Osteocyte (in vitro differentiated cells): ENCODE measurements around the gene KCNQ2. TPM values are rescaled to one million over a fixed set of nuclear protein-coding genes. Genes with fewer than 3 reads are reported as not detected.

Source experiments
- DNase-seq: peaks from one replicate; pipeline ENCODE4 v3.0.0; 2021; ENCODE audit warnings: mixed read lengths; ENCODE audit not compliant: unreplicated experiment; ENCODE audit errors: extremely low spot score
- H3K27ac Mint-ChIP-seq: one replicate; pipeline ENCODE4 v1.8.0; 2021; ENCODE audit warnings: mild to moderate bottlenecking, mixed read lengths; ENCODE audit not compliant: unreplicated experiment
- H3K27me3 Mint-ChIP-seq: one replicate; pipeline ENCODE4 v1.8.0; 2021; ENCODE audit warnings: mixed read lengths; ENCODE audit not compliant: unreplicated experiment
- H3K36me3 Mint-ChIP-seq: one replicate; pipeline ENCODE4 v1.8.0; 2021; ENCODE audit warnings: mixed read lengths; ENCODE audit not compliant: unreplicated experiment
- H3K4me1 Mint-ChIP-seq: one replicate; pipeline ENCODE4 v1.8.0; 2021; ENCODE audit warnings: mixed read lengths; ENCODE audit not compliant: unreplicated experiment
- H3K4me3 Mint-ChIP-seq: one replicate; pipeline ENCODE4 v1.8.0; 2021; ENCODE audit warnings: mild to moderate bottlenecking, moderate library complexity, mixed read lengths; ENCODE audit not compliant: unreplicated experiment
- H3K9me3 Mint-ChIP-seq: one replicate; pipeline ENCODE4 v1.8.0; 2021; ENCODE audit warnings: mixed read lengths; ENCODE audit not compliant: unreplicated experiment
- total RNA-seq: library from RNA; stranded (reverse); gene quantifications from 2 replicates; pipeline ENCODE4 v1.2.1, GENCODE V29; 2021
- TF ChIP-seq, protein P1 (sequence below): fragments of 200-600 bp; sonication (generic); IDR thresholded peaks from 2 replicates; pipeline ENCODE4 v1.5.0; 2021; ENCODE audit warnings: antibody characterized with exemption, mild to moderate bottlenecking, moderate library complexity

KCNQ2 gene
- total RNA-seq, 1 donor from 2014 or later, result not detected

DNA sequence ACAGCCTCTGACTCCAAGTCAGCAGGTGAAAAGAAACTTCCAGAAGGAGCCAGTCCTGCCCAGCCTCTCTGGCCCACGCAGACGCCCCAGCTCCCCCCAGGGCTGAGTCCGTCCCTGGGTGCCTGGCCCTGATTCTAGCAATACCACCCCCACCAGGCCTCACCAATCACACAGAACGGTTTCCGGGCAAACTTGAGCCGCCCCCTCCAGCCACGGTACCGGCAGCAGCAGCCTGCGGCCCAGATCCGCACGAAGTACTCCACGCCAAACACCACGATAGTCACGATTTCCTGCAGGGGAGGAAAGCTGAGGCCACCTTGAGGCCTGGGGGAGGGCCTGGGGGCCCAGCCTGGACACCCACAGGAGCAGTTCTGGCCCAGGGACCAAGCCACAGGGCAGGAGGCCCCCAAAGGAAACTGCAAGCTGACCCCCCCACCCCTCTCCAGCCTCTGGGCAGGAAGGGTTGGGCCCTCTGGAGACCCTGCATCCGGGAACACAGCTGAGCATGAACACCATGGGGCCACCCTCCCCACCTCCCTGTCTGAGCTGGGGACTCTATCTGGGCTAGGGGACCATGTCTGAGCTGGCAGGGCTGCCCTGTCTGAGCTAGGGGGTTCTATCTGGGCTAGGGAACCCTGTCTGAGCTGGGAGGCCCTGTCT, 27.2 kb downstream of the KCNQ2 start:
- TF ChIP-seq, protein P1, sequence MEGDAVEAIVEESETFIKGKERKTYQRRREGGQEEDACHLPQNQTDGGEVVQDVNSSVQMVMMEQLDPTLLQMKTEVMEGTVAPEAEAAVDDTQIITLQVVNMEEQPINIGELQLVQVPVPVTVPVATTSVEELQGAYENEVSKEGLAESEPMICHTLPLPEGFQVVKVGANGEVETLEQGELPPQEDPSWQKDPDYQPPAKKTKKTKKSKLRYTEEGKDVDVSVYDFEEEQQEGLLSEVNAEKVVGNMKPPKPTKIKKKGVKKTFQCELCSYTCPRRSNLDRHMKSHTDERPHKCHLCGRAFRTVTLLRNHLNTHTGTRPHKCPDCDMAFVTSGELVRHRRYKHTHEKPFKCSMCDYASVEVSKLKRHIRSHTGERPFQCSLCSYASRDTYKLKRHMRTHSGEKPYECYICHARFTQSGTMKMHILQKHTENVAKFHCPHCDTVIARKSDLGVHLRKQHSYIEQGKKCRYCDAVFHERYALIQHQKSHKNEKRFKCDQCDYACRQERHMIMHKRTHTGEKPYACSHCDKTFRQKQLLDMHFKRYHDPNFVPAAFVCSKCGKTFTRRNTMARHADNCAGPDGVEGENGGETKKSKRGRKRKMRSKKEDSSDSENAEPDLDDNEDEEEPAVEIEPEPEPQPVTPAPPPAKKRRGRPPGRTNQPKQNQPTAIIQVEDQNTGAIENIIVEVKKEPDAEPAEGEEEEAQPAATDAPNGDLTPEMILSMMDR, result no peak
- Mint-ChIP-seq H3K9me3 (no peaks in the 10 kb centered on the region), H3K27ac (no peak overlapping the region), H3K4me1 (no peaks in the 10 kb centered on the region), H3K36me3 (no peaks in the 10 kb centered on the region), H3K4me3 (no peak overlapping the region), H3K27me3 (no peaks in the 10 kb centered on the region)
- DNase-seq, result no peak

DNA sequence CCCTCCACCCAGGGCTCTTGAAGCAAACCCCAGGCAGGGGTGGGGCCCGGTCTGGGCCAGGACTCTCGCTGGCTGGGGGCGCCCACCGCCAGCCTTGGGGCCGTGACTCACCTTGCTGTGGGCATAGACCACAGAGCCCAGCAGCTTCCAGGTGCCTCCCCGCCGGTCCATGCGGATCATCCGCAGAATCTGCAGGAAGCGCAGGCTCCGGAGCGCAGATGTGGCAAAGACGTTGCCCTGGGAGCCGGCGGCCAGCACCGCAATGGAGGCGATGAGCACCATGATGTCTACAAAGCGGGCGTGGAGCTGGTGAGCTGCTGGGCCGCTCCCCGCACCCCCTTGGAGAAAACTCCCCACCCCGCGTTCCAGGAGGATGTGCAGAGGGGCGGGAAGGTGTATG, 27.9 kb downstream of the KCNQ2 start:
- Mint-ChIP-seq H3K4me3 (no peak overlapping the region), H3K9me3 (no peaks in the 10 kb centered on the region), H3K27me3 (no peaks in the 10 kb centered on the region), H3K27ac (no peak overlapping the region), H3K36me3 (no peaks in the 10 kb centered on the region), H3K4me1 (no peaks in the 10 kb centered on the region)
- DNase-seq, result no peak
- TF ChIP-seq, protein P1, result no peak

DNA sequence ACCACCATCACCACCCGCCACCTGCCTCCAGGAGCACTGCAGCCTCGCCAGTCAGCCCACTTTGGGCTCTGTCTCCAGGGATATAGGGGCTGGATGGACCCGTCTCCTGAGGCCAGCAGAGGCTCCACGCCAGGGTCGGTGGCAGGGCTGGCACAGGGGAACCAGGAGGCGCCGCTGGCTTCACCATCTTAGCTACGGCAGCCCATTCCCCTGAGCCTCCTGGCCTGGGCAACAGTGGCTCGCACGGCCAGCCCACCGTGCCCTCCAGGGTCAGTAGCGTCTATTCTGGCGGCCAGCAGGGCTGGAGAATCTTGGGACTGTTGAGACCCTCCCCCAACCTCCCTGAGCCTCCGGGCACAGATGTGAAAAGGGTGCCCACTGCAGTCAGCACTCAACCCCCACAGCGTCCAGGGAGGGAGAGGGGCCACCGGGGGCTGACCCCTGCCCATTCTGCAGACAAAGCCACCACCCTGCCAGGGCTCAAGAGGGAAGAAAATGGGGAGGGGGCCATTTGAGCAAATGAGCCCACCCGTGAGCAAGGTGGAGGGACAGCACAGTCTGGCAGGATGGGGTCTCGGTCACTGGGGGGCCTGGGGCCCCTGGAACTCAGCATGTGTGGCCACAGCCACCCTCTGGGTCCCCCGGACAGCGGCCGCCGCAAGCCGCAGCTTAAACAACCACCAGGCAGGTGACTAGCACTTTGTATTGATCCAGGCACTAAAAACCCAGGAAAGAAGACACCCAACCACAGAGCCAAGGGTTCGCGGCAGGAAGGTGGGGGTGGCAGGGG, 28.7 kb downstream of the KCNQ2 start:
- TF ChIP-seq, protein P1, result no peak
- Mint-ChIP-seq H3K4me1 (no peaks in the 10 kb centered on the region), H3K27me3 (no peaks in the 10 kb centered on the region), H3K4me3 (no peak overlapping the region), H3K36me3 (no peaks in the 10 kb centered on the region), H3K9me3 (no peaks in the 10 kb centered on the region), H3K27ac (no peak overlapping the region)
- DNase-seq, result no peak

DNA sequence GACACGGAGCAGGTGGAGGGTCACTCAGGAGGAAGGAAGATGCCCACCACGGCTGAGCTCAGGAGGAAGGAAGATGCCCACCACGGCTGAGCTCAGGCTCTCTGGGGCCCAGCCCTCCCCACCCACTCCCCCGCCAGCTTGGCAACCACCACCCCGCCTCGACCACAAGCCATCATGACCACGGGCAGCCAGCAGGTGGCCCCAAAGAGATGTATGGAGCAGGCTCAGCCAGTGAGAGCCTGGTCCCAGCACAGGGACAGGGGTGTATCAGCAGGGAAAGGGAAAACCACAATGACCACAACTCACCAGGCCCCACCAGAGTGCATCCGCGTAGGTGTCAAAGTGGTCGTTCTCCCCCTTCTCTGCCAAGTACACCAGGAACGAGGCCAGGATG, 30.4 kb downstream of the KCNQ2 start:
- DNase-seq, result no peak
- H3K27ac Mint-ChIP-seq, result no peak overlapping the region
- TF ChIP-seq, protein P1, result no peak
- H3K36me3 Mint-ChIP-seq, result no peaks in the 10 kb centered on the region
- no peaks in the 10 kb centered on the region for H3K4me1 Mint-ChIP-seq
- H3K9me3 Mint-ChIP-seq, result no peaks in the 10 kb centered on the region
- H3K4me3 Mint-ChIP-seq, result no peak overlapping the region
- no peaks in the 10 kb centered on the region for H3K27me3 Mint-ChIP-seq
